Stimulated activated CD4-positive, alpha-beta T cell treated with anti-CD3 and anti-CD28 coated beads, Interleukin-4, amount 100 ng/mL, for 4 hours (primary cell): ENCODE measurements around the gene TAS2R5.
A peak's percentile ranks its signal among the peaks of the same experiment; 100 is the strongest.
"Not testable (repeated sequence)": the region's sequence is repeated elsewhere in the genome, so short reads cannot be mapped to it uniquely, and the experiment has no call there.

ENCODE experiments used
- DNase-seq, 2 experiments: peaks; one replicate each; pipeline ENCODE4 v3.0.0-alpha.2; 2020

The TAS2R5 gene

GRCh38 chr7:141789917-141790316 is at the start of gene TAS2R5:
TAS2R5 (plus strand) TSS chr7:141790217; CDS start chr7:141790362, 145 bp downstream.
- no peak for DNase-seq

- no peak for DNase-seq
These were observed 47.8 kb upstream of the TAS2R5 start for GRCh38 chr7:141742229-141742628.

- no peak for DNase-seq
These were observed 45.9 kb upstream of the TAS2R5 start for GRCh38 chr7:141744131-141744530.

GRCh38 chr7:141748396-141748795 is 41.6 kb upstream of the TAS2R5 start:
- no peak for DNase-seq

- not testable (repeated sequence) for DNase-seq
These were observed 38.1 kb upstream of the TAS2R5 start for GRCh38 chr7:141751904-141752303.

GRCh38 chr7:141752634-141753033 is 37.4 kb upstream of the TAS2R5 start:
- no peak for DNase-seq

GRCh38 chr7:141754939-141755338 is 35.1 kb upstream of the TAS2R5 start:
- no peak for DNase-seq

GRCh38 chr7:141763797-141764196 is 26.2 kb upstream of the TAS2R5 start, which contains the start of gene TAS2R3:
TAS2R3 (plus strand) TSS chr7:141764097; CDS start chr7:141764159, 62 bp downstream.
- no peak for DNase-seq

GRCh38 chr7:141770083-141770583 is 19.9 kb upstream of the TAS2R5 start:
- DNase-seq = not testable (repeated sequence)

GRCh38 chr7:141776374-141776773 is 13.6 kb upstream of the TAS2R5 start, which contains the start of gene TAS2R4:
TAS2R4 (plus strand) TSS chr7:141776674; CDS start chr7:141778489, 1,815 bp downstream.
- no peak for DNase-seq

GRCh38 chr7:141785706-141786552 is 4.1 kb upstream of the TAS2R5 start:
- DNase-seq = peak in 1 of 2 experiments; percentile 10

- no peak for DNase-seq
These were observed 1.7 kb upstream of the TAS2R5 start for GRCh38 chr7:141788296-141788695.

GRCh38 chr7:141792526-141792925 is 2.5 kb downstream of the TAS2R5 start:
- no peak for DNase-seq

GRCh38 chr7:141820067-141820466 is 30.1 kb downstream of the TAS2R5 start:
- no peak for DNase-seq

GRCh38 chr7:141822432-141822831 is 32.4 kb downstream of the TAS2R5 start:
- not testable (repeated sequence) for DNase-seq

GRCh38 chr7:141837683-141838082 is 47.7 kb downstream of the TAS2R5 start:
- no peak for DNase-seq

- no peak for DNase-seq
These were observed 48.6 kb downstream of the TAS2R5 start for GRCh38 chr7:141838581-141838980.

- DNase-seq = no peak
These were observed 49.2 kb downstream of the TAS2R5 start for GRCh38 chr7:141839256-141839655.

GRCh38 chr7:141840708-141841107 is 50.7 kb downstream of the TAS2R5 start:
- no peak for DNase-seq
